Measurements from ENCODE around the gene ASNSD1. TPM values are rescaled to one million over a fixed set of nuclear protein-coding genes. Genes with fewer than 3 reads are reported as not detected.
A peak's percentile ranks its signal among the peaks of the same experiment; 100 is the strongest.

Gene ASNSD1
- total RNA-seq: 10 to 100 TPM; 42.6 to 66.6 (median 53.4) TPM

DNA sequence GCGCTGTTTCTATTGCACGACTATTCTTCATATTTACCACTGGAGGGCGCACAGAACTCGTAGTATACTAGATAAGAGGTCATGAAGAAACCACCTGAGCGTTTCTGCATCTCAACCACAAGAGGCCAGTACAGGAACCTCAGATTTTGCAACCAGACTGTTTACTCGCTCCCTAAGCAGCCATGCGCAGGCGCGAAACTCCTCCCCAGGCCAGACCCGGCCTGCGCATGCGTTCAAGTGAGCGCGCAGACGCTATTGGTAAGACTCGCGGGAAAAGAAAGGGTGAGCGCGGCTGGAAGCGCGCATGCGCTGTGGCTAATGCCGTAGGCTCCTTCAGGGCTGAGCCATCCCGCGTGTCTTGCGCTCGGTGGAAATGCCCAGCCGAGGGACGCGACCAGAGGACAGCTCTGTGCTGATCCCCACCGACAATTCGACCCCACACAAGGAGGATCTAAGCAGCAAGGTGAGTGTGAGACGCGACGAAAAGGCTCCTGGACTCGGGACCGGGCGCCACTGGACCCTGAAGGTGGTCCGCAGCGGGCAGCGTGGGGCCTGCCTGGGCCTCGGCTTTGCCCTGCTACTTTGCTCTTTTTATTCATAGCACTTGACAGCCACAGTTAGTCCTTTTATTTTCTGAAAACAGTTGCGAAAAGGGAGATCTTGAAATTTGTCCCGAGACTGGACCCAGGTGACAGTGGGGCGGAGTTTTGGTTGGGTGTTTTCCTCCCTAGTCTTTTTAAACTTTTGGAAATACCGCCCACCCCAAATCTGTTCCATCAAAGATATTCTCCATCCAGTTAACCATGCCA lies at the start of gene ASNSD1:
TSS of gene ASNSD1 (plus strand) at position 312 of the 809 bp plus-strand sequence. CDS start 4,674 bp downstream, outside the sequence.
- peak within 1 kb of the TSS; percentile 84 to 95 (median 88) for H3K27ac ChIP-seq
- TF ChIP-seq EP300 (IDR thresholded peaks at IDR 0.05): peak; percentile 95 to 99
- peak; percentile 86 to 96 for TF ChIP-seq POLR2A (IDR thresholded peaks at IDR 0.05)
- TF ChIP-seq, protein P1, sequence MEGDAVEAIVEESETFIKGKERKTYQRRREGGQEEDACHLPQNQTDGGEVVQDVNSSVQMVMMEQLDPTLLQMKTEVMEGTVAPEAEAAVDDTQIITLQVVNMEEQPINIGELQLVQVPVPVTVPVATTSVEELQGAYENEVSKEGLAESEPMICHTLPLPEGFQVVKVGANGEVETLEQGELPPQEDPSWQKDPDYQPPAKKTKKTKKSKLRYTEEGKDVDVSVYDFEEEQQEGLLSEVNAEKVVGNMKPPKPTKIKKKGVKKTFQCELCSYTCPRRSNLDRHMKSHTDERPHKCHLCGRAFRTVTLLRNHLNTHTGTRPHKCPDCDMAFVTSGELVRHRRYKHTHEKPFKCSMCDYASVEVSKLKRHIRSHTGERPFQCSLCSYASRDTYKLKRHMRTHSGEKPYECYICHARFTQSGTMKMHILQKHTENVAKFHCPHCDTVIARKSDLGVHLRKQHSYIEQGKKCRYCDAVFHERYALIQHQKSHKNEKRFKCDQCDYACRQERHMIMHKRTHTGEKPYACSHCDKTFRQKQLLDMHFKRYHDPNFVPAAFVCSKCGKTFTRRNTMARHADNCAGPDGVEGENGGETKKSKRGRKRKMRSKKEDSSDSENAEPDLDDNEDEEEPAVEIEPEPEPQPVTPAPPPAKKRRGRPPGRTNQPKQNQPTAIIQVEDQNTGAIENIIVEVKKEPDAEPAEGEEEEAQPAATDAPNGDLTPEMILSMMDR (IDR thresholded peaks at IDR 0.05): peak; percentile 88 to 100 (median 96)
- 1% methylated on average over 32 to 46 of the region's 46 CpGs for WGBS, 2 donors
- no peaks in the 10 kb centered on the region for H3K27me3 ChIP-seq
- peaks cover 0 to 45% (median 15%) of the 10 kb centered on the region in 4 donors for H3K4me1 ChIP-seq
- peaks cover 0 to 12% (median 0%) of the 10 kb centered on the region in 3 donors for H3K36me3 ChIP-seq
- no peaks in the 10 kb centered on the region for H3K9me3 ChIP-seq
- peak within 1 kb of the TSS; percentile 71 to 83 (median 82) for H3K4me3 ChIP-seq
- peak; percentile 97 for DNase-seq (ENCODE audit: low spot score in 2 of 2)

GRCh38 chr2:189613077-189613636 lies 48.1 kb upstream of the ASNSD1 start:
- Histone ChIP-seq H3K4me3 (peak overlapping the region in 2 of 4 donors; percentile 8 to 33), H3K9me3 (no peaks in the 10 kb centered on the region), H3K27me3 (no peaks in the 10 kb centered on the region), H3K36me3 (no peaks in the 10 kb centered on the region), H3K4me1 (peaks cover 0 to 22% (median 4%) of the 10 kb centered on the region in 4 donors), H3K27ac (peak overlapping the region in 3 of 4 donors; percentile 49 to 63 (median 51))
- WGBS, 2 donors: 5 to 6% methylated on average over 6 of the region's 6 CpGs
- peak in 1 of 2 donors; percentile 20 for DNase-seq (ENCODE audit: low spot score in 2 of 2)
- TF ChIP-seq EP300 (IDR thresholded peaks at IDR 0.05) (peak in 1 of 2 donors; percentile 18), POLR2A (IDR thresholded peaks at IDR 0.05) (no peak)

DNA sequence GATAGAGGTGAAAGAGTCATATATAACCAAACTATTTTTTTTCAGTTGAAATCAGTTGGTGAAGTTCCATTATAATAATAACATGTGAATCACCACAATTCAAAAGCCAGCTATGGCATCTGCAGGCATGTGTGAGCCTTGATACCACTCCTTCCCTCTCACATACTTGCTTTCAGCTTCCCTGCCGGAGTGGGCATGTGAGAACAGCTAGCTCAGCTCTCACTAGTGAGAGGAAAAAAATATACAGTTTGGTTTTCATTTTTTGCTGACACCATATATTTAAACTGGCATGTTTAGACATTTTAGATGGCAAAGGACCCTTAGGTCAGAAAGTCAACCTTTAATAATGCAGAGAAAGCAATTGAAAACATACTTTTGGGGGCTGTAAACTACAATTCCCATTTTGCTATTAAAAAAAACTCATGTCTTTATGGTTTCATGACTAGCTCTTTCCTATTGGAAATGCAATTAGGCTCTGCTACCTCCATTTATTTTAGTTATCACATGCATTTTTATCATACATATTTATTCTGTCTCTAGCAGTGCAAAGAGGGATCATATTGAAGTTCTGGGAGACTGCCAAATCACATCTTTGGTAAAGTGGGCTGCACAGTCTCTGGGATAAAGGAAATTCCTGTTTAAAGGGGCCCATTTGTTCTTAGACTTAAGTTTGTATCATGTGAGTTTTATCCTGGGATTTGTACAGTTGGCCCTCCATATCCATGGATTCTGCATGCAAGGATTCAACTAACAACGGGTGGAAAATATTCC lies 47.4 kb upstream of the ASNSD1 start:
- peak overlapping the region in 2 of 4 donors; percentile 51 to 63 for H3K27ac ChIP-seq
- DNase-seq (ENCODE audit: low spot score in 2 of 2): no peak
- WGBS, 2 donors: 27 to 31% methylated on average over 2 of the region's 2 CpGs
- no peaks in the 10 kb centered on the region for H3K27me3 ChIP-seq
- H3K9me3 ChIP-seq: no peaks in the 10 kb centered on the region
- TF ChIP-seq EP300 (IDR thresholded peaks at IDR 0.05): no peak
- TF ChIP-seq POLR2A (IDR thresholded peaks at IDR 0.05): no peak
- TF ChIP-seq, protein P1 (IDR thresholded peaks at IDR 0.05): no peak
- H3K36me3 ChIP-seq: no peaks in the 10 kb centered on the region
- H3K4me3 ChIP-seq: peak overlapping the region in 1 of 4 donors; percentile 33
- peaks cover 0 to 22% (median 4%) of the 10 kb centered on the region in 4 donors for H3K4me1 ChIP-seq

DNA sequence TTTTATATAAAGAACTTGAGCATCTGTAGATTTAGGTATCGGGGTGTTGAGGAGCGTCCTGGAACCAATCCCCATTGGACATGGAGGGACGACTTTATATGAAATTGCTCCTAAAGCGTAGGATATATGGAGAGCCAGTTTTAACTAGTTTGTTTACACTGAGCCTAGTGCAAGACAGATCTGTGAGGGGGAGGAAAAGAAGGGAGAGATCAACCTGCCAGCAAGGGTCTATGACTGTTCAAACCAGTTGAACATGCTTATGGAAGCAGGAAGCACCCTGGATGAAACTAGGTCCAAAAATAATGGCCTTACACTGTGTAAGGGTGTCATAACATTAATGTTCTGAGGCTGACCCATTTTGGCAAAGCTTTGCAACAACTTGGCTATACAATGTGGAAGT lies 46.7 kb upstream of the ASNSD1 start:
- DNase-seq (ENCODE audit: low spot score in 2 of 2): no peak
- Histone ChIP-seq H3K36me3 (no peaks in the 10 kb centered on the region), H3K27me3 (no peaks in the 10 kb centered on the region), H3K4me3 (no peak overlapping the region), H3K27ac (no peak overlapping the region), H3K9me3 (no peaks in the 10 kb centered on the region), H3K4me1 (peaks cover 0 to 22% (median 4%) of the 10 kb centered on the region in 4 donors)
- TF ChIP-seq EP300 (IDR thresholded peaks at IDR 0.05) (no peak), POLR2A (IDR thresholded peaks at IDR 0.05) (no peak)
- TF ChIP-seq, protein P1 (IDR thresholded peaks at IDR 0.05): no peak
- WGBS, 2 donors: 87 to 88% methylated on average over 4 of the region's 4 CpGs

DNA sequence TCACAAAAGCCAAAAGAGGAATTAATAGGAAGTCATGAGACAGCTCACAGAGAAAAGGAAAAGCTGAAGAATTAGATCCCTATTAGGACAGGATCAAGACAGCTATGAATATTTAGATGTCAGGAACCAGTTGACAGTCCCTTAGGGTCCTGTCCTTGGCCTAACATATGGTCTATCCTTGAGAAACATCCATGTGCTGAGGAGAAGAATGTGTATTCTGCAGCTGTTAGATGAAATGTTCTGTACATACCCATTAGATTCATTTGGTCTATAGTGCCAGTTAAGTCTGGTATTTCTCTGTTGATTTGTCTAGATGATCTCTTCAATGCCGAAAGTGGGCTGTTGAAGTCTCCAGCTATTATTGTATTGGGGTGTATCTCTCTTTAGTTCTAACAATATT lies 43.1 kb upstream of the ASNSD1 start:
- no peak overlapping the region for H3K27ac ChIP-seq
- WGBS, 2 donors: 0% methylated on average over 1 of the region's 1 CpG
- H3K4me3 ChIP-seq: no peak overlapping the region
- H3K4me1 ChIP-seq: peaks cover 0 to 9% (median 0%) of the 10 kb centered on the region in 4 donors
- H3K9me3 ChIP-seq: no peaks in the 10 kb centered on the region
- DNase-seq (ENCODE audit: low spot score in 2 of 2): no peak
- no peaks in the 10 kb centered on the region for H3K36me3 ChIP-seq
- no peaks in the 10 kb centered on the region for H3K27me3 ChIP-seq
- TF ChIP-seq POLR2A (IDR thresholded peaks at IDR 0.05) (no peak), EP300 (IDR thresholded peaks at IDR 0.05) (no peak)
- TF ChIP-seq, protein P1 (IDR thresholded peaks at IDR 0.05): no peak

Data from tibial nerve (tissue), 4 donors.